Left colon (tissue), 2 donors: Measurements from ENCODE around the gene RB1. TPM values are rescaled to one million over a fixed set of nuclear protein-coding genes. Genes with fewer than 3 reads are reported as not detected.

Source experiments
- ATAC-seq: fragments of 200-7000 bp; cut with Tn5 transposase; one replicate; pipeline ENCODE4 v1.9.1; 2020; ENCODE audit warnings: mild to moderate bottlenecking, moderate library complexity
- DNase-seq, 2 donors: peaks; one replicate each; pipeline ENCODE4 v3.0.0-alpha.2; 2020
- intact Hi-C, 2 donors: fragments of 100-400 bp; cut with DNase I in 1 of 2; cut with micrococcal nuclease in 1 of 2; formaldehyde crosslinking; loops; one replicate each; pipeline versions ENCODE4 v1.11.2 to v1.14.0; 2022; cut with DNase I, micrococcal nuclease
- total RNA-seq, 2 donors: library from RNA; stranded (reverse); fragmentation: NEBNext Ultra II Directional; extraction: Animal tissue kit (Norgen Biotek cat#: 25700); gene quantifications; one replicate each; pipeline ENCODE4 v1.2.1, GENCODE V29; 2021
- donor health status: DM: no; HTN: no; CAD: no.
- donor health status: DM: yes; HTN: yes; CAD: no.

The RB1 gene
- total RNA-seq, 2 donors from 2014 or later = 23.0 to 26.3 TPM

DNA sequence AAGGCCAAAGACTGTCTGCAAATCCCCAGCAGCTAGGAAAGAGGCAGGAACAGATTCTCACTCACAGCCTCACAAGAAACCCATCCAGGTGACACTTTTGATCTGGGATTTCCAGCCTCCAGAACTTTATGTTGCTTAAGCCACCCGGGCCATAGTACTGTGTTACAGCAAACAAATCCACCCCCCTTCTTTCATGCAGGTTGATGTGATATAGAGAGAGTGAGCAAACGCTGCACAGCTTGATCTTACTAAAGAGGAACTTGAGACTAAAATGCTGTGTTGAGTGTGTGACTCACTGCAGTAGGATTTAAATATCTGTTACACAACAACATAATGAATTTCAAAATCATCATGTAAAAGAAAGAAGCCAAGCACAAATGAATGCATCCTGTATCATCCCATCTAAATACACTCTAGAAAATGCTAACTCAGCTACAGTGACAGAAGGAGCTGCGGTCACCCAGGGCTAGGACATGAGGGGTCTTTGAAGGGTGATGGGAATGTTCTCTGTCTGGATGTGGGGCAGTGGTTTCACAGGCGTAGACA is 197.2 kb downstream of the RB1 start:
- DNase-seq (no peak), ATAC-seq (peak; percentile 30)
- intact Hi-C loops = no loop called here

DNA sequence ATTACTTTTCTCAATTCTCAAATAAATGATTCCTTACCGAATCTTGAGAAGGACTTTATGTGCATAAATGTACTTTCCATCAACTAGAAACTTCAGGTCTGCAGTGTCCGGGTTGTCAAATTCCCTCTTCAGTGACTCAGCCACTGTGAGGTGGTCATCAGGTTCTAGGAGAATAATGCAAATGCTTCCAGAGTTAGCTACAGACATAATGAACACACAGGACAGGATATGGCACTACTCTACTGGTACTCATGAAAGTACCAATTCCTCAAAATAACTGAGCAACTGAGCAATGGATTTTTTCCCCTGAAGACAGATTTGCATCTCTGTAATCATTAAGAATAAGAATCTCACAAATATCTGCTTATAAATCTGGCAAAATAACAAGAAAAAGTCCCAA is 198.2 kb downstream of the RB1 start:
- intact Hi-C loops = no loop called here
- DNase-seq (no peak), ATAC-seq (no peak)

GRCh38 chr13:48502601-48503319 is 199.2 kb downstream of the RB1 start:
- intact Hi-C loops = no loop called here
- no peak for DNase-seq
- ATAC-seq = no peak

- ATAC-seq (no peak), DNase-seq (no peak)
- intact Hi-C loops = no loop called here
Observed at GRCh38 chr13:48504606-48505005, 201.1 kb downstream of the RB1 start.

DNA sequence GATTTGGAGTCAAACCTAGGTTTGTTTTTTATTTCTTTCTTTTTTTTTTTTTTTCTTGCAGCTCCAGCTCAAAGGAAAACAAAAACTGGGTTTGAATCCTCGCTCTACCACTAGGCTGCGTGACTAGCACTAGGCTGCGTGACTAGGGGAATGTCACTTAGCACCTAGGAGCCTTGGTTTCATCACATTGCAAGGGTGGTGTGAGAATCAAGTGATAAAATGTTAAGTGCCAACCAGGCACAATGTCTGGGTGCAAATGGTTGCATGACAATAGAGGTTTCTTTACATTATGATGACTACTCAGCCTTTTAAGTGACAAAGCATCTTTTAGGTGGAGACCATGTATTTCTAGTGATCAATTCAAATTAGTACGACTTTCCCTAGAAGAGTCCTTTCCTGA is 201.5 kb downstream of the RB1 start:
- DNase-seq = no peak
- intact Hi-C loops = no loop called here
- no peak for ATAC-seq

- ATAC-seq (peak; percentile 20), DNase-seq (peak in 1 of 2 donors; percentile 44)
- intact Hi-C loops = no loop called here
Observed at GRCh38 chr13:48505597-48506091, 202.1 kb downstream of the RB1 start.

- intact Hi-C loops = no loop called here
- DNase-seq (no peak), ATAC-seq (no peak)
Observed at GRCh38 chr13:48506092-48506701, 202.6 kb downstream of the RB1 start.

DNA sequence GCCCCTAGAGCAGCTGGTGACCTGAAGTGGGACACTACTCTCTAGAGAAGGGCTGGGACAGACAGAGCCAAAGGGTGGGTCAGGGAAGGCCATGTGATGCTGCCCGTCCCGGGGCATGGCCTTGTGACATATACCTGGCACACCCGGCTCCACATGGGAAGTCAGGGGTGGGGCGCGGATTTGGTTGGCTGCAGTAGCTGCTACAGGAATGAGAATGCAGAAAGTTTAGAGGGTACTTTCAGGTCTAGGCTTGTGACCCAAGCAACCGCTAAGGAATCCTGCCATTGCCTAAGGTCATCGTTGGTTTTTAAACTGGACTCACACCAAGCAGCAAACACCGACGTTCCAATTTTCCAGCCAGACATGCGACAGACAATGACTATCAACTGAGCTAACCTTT is 203.5 kb downstream of the RB1 start:
- intact Hi-C loops = no loop called here
- DNase-seq (no peak), ATAC-seq (no peak)

- ATAC-seq (no peak), DNase-seq (no peak)
- intact Hi-C loops = no loop called here
Observed at GRCh38 chr13:48508011-48508410, 204.5 kb downstream of the RB1 start.

- ATAC-seq = no peak
- no peak for DNase-seq
- intact Hi-C loops = no loop called here
Observed at GRCh38 chr13:48510698-48511097, 207.1 kb downstream of the RB1 start.

DNA sequence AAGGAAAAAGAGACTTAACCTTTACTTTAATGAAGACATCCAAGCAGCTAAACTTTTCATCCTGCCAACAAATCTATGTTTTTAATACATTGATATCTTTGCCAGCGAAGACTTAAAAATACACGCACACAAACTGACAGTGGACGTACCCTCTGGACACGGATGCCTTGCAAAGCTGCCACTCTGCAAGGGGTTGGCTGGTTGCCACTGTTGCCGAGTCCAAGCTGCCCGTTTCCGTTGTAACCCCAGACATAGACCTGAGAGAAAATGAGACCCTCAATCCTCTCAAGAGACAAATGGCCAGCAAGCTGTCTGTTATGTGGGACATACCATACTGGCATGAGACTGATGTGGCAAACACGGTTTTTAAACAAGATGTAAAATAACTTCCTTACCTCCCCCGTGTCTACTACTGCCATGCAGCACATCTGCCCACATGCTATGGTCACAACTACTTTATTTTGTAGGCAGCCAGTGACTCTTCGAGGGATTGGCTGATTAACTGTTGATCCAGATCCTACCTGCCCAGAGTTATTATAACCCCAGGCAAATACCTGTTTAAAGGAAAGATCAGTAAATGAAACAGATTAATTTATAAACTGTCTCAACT is 208.2 kb downstream of the RB1 start:
- ATAC-seq = no peak
- intact Hi-C loops = no loop called here
- DNase-seq = no peak

GRCh38 chr13:48514793-48515192 is 211.2 kb downstream of the RB1 start:
- ATAC-seq (no peak), DNase-seq (no peak)
- intact Hi-C loops = no loop called here

DNA sequence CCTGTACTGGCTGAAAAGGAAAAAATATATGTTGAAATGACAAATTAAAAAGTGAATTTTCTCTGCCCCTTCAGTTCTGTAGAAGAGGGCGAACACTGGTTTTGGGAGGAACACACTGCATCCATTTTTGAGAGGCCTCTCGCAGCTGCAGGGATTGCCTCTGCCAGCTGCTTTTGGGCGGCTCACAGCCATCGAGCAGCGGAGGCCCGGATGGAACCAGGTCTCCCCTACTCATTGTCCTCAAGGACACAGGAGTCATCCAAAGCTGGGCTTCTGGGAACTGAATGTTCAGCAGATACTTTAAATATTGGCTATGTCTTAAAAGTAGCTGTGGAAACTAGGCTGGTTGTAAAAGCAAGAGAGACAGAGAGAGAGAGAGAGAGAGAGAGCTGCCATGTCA is 212.2 kb downstream of the RB1 start:
- DNase-seq = no peak
- intact Hi-C loops = no loop called here
- no peak for ATAC-seq

GRCh38 chr13:48518083-48518482 is 214.5 kb downstream of the RB1 start:
- DNase-seq (no peak), ATAC-seq (no peak)
- intact Hi-C loops = no loop called here

- intact Hi-C loops = no loop called here
Observed at GRCh38 chr13:48526286-48526685, 222.7 kb downstream of the RB1 start.

GRCh38 chr13:48527955-48528354 is 224.4 kb downstream of the RB1 start:
- intact Hi-C loops = no loop called here
- ATAC-seq (no peak), DNase-seq (no peak)

More at GRCh38 chr13:48526286-48526685, 222.7 kb downstream of the RB1 start:
- ATAC-seq (no peak), DNase-seq (no peak)

GRCh38 chr13:48528720-48529119 is 225.2 kb downstream of the RB1 start:
- no peak for DNase-seq
- no peak for ATAC-seq
- intact Hi-C loops = no loop called here

DNA sequence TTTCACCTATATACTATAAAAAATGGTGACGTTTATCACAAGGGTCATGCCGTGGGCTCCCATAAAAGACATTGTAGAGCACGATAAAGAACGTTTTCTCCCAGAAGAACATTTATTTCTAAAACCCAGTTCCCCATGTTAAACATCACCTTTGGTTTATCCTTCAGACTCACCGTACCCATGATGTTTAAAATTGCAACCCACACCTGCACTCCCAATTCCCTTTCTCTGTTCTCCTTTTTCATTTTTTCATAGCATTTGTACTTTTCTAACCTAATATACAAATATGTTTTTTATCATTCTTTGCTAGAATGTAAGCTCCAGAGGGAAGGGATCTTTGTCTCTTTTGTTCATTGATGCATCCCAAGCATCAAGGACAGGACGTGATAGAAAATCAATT is 227.3 kb downstream of the RB1 start:
- DNase-seq (no peak), ATAC-seq (no peak)
- intact Hi-C loops = no loop called here
